Fibroblast of the conjunctiva (primary cell): Measurements from ENCODE around the gene ESPN.
"Not testable (repeated sequence)": the region's sequence is repeated elsewhere in the genome, so short reads cannot be mapped to it uniquely, and the experiment has no call there.

Source experiments
- DNase-seq: peaks from one replicate; pipeline ENCODE4 v3.0.0-alpha.2; 2010; ENCODE audit warnings: low read depth

ESPN gene

DNA sequence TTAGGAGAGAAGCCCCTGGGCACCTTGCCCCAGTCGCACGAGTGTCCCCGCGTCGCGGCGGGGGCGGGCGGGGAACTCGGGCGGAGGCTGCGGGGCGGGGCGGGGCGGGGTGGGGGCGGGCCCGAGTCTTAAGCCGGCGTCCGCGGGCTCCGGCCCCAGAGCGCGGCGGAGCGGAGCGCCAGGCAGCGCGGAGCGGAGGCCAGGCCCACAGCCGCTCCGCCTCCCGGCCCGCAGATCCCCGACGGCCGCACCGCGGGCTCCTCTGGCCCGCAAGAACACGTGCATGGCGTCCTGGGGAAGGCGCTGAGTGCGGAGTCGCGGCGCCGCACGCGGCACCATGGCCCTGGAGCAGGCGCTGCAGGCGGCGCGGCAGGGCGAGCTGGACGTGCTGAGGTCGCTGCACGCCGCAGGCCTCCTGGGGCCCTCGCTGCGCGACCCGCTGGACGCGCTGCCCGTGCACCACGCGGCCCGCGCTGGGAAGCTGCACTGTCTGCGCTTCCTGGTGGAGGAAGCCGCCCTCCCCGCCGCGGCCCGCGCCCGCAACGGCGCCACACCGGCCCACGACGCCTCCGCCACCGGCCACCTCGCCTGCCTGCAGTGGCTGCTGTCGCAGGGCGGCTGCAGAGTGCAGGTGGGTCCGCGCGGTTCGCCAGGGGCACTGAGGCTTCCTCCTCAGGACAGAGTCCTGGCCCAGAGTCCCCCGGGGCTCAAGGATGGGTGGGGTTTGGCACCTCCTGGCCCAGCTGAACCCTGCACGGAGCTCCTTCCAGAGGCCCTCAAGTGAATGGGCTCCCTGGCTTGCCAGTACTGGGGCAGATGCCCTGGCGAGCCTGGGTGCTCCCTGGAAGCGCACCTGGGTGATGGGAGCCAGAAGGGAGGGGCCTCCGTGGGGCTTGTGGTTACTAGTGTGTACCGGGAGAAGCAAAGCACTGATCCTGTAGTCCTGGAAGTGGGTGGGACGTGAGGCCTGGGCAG, at the start of gene ESPN:
Gene ESPN, plus strand, starts transcription at position 158 of the 975 bp plus-strand sequence. Its CDS starts 180 bp downstream, at position 338.
- DNase-seq, result no peak

GRCh38 chr1:6378096-6378746, 46.4 kb upstream of the ESPN start:
- no peak for DNase-seq

- no peak for DNase-seq
Observed at GRCh38 chr1:6380037-6380436, 44.5 kb upstream of the ESPN start.

DNA sequence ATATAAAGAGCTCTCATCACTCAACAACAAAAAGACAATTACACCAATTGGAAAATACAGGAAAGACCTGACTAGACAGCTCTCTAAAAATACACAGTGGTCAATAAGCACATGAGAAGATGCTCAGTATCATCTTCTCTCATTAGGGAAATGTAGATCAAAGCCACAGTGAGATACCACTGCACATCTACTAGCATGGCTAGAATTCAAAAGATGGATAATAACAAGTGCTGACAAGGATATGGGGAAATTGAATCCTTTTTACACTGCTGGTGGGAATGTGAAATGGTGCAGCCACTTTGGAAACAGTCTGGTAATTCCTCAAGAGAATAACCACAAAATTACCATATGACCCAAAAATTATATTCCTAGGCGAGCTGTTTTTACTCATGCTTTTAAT, 40.4 kb upstream of the ESPN start:
- DNase-seq, result no peak

- DNase-seq, result no peak
Observed at GRCh38 chr1:6384962-6385361, 39.6 kb upstream of the ESPN start.

- peak; percentile 68 for DNase-seq
Observed at GRCh38 chr1:6385488-6386191, 38.9 kb upstream of the ESPN start.

GRCh38 chr1:6386371-6386949, 38.1 kb upstream of the ESPN start:
- DNase-seq, result no peak

DNA sequence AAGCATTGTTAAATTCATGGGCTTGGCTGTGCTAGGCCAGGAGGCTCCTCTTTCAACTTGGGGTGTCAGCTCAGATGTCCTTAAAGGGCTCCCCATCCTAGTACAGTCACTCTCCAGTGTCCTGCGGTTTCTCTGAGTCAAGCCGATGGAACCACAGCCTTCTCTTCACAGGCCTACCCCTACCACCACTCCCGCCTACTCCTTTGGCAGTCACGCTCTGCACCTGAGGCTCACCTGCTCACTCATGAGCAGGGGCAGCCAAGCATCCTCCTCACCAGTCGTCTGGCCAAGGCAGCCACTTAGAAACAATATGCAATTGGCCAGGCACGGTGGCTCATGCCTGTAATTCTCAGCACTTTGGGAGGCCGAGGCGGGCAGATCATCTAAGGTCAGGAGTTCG, 34.6 kb upstream of the ESPN start:
- no peak for DNase-seq

GRCh38 chr1:6391951-6392808, 32.4 kb upstream of the ESPN start:
- DNase-seq, result no peak

GRCh38 chr1:6392809-6393399, 31.7 kb upstream of the ESPN start:
- DNase-seq, result no peak

- DNase-seq, result peak; percentile 44
Observed at GRCh38 chr1:6393400-6394187, 31.0 kb upstream of the ESPN start, which contains the start of gene ACOT7. Gene ACOT7, minus strand, starts transcription at chr1:6393767. Its CDS starts 368 bp downstream, at chr1:6393399.

GRCh38 chr1:6395130-6395529, 29.4 kb upstream of the ESPN start:
- DNase-seq, result not testable (repeated sequence)

DNA sequence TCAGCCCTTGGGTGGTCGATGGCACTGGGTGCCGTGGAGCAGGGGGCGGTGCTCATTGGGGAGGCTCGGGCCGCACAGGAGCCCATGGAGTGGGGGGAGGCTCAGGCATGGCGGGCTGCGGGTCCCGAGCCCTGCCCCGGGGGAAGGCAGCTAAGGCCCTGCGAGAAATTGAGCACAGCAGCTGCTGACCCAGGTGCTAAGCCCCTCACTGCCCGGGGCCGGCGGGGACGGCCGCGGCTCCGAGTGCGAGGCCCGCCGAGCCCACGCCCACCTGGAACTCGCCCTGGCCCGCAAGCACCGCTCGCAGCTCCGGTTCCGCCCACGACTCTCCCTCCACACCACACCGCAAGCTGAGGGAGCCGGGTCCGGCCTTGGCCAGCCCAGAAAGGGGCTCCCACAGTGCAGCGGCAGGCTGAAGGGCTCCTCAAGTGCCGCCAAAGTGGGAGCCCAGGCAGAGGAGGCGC, 28.8 kb upstream of the ESPN start:
- not testable (repeated sequence) for DNase-seq

GRCh38 chr1:6396998-6397397, 27.6 kb upstream of the ESPN start:
- DNase-seq, result no peak

GRCh38 chr1:6397844-6398441, 26.6 kb upstream of the ESPN start:
- no peak for DNase-seq

GRCh38 chr1:6399294-6399693, 25.3 kb upstream of the ESPN start:
- no peak for DNase-seq

DNA sequence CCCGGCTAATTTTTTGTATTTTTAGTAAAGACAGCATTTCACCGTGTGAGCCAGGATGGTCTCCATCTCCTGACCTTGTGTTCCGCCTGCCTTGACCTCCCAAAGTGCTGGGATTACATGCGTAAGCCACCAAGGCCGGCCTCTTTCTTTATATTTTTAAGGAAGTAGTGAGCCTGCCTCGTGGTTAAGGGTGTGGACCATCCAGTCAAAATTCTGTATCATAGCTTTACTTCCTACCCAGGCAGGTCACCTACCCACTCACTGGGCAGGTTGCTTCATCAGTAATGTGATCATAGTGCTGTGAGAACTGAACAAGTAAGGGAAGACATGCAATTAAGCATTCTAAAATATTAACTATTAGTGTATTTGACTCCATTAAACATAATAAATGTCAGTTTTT, 22.9 kb upstream of the ESPN start:
- DNase-seq, result no peak

DNA sequence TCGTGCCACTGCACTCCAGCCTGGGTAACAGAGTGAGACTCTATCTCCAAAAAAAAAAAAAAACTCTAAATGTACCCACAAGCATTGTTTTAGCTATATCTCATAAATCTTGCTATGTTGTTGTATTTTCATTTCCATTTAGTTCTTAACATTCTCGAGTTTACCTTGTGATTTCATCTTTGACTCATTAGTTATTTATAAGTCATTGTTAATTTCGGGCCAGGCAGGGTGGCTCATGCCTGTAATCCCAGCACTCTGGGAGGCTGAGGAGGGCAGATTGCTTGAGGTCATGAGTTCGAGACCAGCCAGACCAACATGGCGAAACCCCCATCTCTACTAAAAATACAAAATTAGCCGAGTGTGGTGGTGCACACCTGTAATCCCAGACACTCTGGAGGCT, 16.6 kb upstream of the ESPN start:
- DNase-seq, result no peak

GRCh38 chr1:6409053-6409452, 15.5 kb upstream of the ESPN start:
- no peak for DNase-seq
